Osteocyte (in vitro differentiated cells): Measurements from ENCODE around the gene SPECC1. TPM values are rescaled to one million over a fixed set of nuclear protein-coding genes. Genes with fewer than 3 reads are reported as not detected.
A peak's percentile ranks its signal among the peaks of the same experiment; 100 is the strongest.
"Not testable (repeated sequence)": the region's sequence is repeated elsewhere in the genome, so short reads cannot be mapped to it uniquely, and the experiment has no call there.

ENCODE experiments used
- DNase-seq: peaks from one replicate; pipeline ENCODE4 v3.0.0; 2021; ENCODE audit warnings: mixed read lengths; ENCODE audit not compliant: unreplicated experiment; ENCODE audit errors: extremely low spot score
- H3K27ac Mint-ChIP-seq: one replicate; pipeline ENCODE4 v1.8.0; 2021; ENCODE audit warnings: mild to moderate bottlenecking, mixed read lengths; ENCODE audit not compliant: unreplicated experiment
- H3K27me3 Mint-ChIP-seq: one replicate; pipeline ENCODE4 v1.8.0; 2021; ENCODE audit warnings: mixed read lengths; ENCODE audit not compliant: unreplicated experiment
- H3K36me3 Mint-ChIP-seq: one replicate; pipeline ENCODE4 v1.8.0; 2021; ENCODE audit warnings: mixed read lengths; ENCODE audit not compliant: unreplicated experiment
- H3K4me1 Mint-ChIP-seq: one replicate; pipeline ENCODE4 v1.8.0; 2021; ENCODE audit warnings: mixed read lengths; ENCODE audit not compliant: unreplicated experiment
- H3K4me3 Mint-ChIP-seq: one replicate; pipeline ENCODE4 v1.8.0; 2021; ENCODE audit warnings: mild to moderate bottlenecking, moderate library complexity, mixed read lengths; ENCODE audit not compliant: unreplicated experiment
- H3K9me3 Mint-ChIP-seq: one replicate; pipeline ENCODE4 v1.8.0; 2021; ENCODE audit warnings: mixed read lengths; ENCODE audit not compliant: unreplicated experiment
- CTCF ChIP-seq: fragments of 200-600 bp; sonication (generic); IDR thresholded peaks from 2 replicates; pipeline ENCODE4 v1.5.0; 2021; ENCODE audit warnings: antibody characterized with exemption, mild to moderate bottlenecking, moderate library complexity
- total RNA-seq: library from RNA; stranded (reverse); gene quantifications from 2 replicates; pipeline ENCODE4 v1.2.1, GENCODE V29; 2021

SPECC1 gene
- total RNA-seq, 1 donor from 2014 or later = 12.1 TPM

DNA sequence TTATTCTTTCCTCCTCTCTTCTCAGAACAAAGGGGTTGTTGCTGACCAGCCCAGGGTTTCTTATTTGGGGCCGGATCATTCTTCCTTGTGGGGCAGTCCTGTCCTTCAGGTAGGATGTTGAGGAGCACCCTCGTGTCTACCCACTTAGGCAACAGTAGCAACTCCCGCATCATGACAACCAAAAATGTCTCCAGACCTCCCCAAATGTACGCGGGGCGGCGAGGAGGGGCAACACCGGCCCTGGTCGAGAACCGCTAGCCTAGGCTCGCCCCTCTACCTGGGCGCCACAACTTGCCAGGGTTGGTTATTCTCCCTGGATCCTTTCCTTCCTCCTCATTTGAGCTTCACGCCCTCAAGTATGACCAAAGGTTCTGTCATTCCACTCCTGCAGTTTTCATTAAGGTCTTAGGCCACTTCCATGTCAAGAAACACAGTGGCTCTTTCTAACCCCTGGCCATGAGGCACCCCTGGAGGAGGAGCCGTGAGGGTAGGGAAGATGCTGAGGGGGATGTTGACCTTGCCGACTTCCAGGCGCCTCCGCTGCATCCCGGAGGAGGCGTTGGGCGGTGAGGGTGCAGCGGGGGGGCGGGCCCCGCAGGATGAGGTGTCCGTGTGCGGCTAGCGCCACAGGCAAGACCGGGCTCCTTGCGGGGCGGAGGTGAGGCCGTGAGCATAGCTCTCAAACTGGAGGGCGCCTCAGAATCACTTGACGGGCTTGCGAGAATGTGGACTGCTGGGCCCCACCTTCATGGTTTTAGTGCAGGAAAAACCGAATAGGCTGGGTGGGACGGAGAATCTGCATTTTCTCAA is 712 bp upstream of the SPECC1 start:
- peaks cover 67% of the 10 kb centered on the region for H3K27me3 Mint-ChIP-seq
- no peak overlapping the region for H3K27ac Mint-ChIP-seq
- peak; percentile 70 for DNase-seq
- no peaks in the 10 kb centered on the region for H3K9me3 Mint-ChIP-seq
- H3K4me3 Mint-ChIP-seq = peak overlapping the region; percentile 85
- no peak for TF ChIP-seq CTCF
- H3K36me3 Mint-ChIP-seq = no peaks in the 10 kb centered on the region
- peaks cover 9% of the 10 kb centered on the region for H3K4me1 Mint-ChIP-seq

DNA sequence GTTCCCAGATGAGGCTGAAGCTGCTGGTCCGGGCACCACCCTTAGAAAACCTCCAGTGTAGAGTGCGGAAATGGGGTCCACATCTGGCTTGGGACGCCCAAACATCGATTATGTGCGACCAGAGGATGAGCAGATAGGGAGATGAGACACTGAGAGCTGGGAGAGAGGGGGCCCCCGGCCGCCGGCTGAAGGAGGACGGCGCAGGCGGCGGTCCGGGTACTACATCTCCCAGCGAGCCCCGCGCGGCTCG is 182 bp upstream of the SPECC1 start:
- Mint-ChIP-seq H3K27ac (no peak overlapping the region), H3K9me3 (no peaks in the 10 kb centered on the region), H3K4me1 (peaks cover 9% of the 10 kb centered on the region), H3K27me3 (peaks cover 72% of the 10 kb centered on the region), H3K4me3 (peak overlapping the region; percentile 85), H3K36me3 (no peaks in the 10 kb centered on the region)
- no peak for DNase-seq
- no peak for TF ChIP-seq CTCF

- peaks cover 9% of the 10 kb centered on the region for H3K4me1 Mint-ChIP-seq
- H3K9me3 Mint-ChIP-seq = no peaks in the 10 kb centered on the region
- H3K4me3 Mint-ChIP-seq = peak overlapping the region; percentile 75
- peak; percentile 71 for DNase-seq
- H3K27ac Mint-ChIP-seq = no peak overlapping the region
- TF ChIP-seq CTCF = peak; percentile 62
- H3K36me3 Mint-ChIP-seq = no peaks in the 10 kb centered on the region
- peaks cover 78% of the 10 kb centered on the region for H3K27me3 Mint-ChIP-seq
Measured at GRCh38 chr17:20010099-20010863, 1.1 kb downstream of the SPECC1 start.

- H3K27me3 Mint-ChIP-seq = peaks cover 74% of the 10 kb centered on the region
- no peak overlapping the region for H3K27ac Mint-ChIP-seq
- no peak overlapping the region for H3K4me3 Mint-ChIP-seq
- H3K4me1 Mint-ChIP-seq = peaks cover 9% of the 10 kb centered on the region
- no peak for DNase-seq
- H3K36me3 Mint-ChIP-seq = no peaks in the 10 kb centered on the region
- no peaks in the 10 kb centered on the region for H3K9me3 Mint-ChIP-seq
- TF ChIP-seq CTCF = no peak
Measured at GRCh38 chr17:20010936-20011335, 1.8 kb downstream of the SPECC1 start.

- no peak for TF ChIP-seq CTCF
- H3K4me1 Mint-ChIP-seq = peaks cover 9% of the 10 kb centered on the region
- no peak for DNase-seq
- H3K9me3 Mint-ChIP-seq = no peaks in the 10 kb centered on the region
- H3K36me3 Mint-ChIP-seq = no peaks in the 10 kb centered on the region
- peaks cover 64% of the 10 kb centered on the region for H3K27me3 Mint-ChIP-seq
- no peak overlapping the region for H3K4me3 Mint-ChIP-seq
- no peak overlapping the region for H3K27ac Mint-ChIP-seq
Measured at GRCh38 chr17:20012017-20012536, 2.9 kb downstream of the SPECC1 start.

DNA sequence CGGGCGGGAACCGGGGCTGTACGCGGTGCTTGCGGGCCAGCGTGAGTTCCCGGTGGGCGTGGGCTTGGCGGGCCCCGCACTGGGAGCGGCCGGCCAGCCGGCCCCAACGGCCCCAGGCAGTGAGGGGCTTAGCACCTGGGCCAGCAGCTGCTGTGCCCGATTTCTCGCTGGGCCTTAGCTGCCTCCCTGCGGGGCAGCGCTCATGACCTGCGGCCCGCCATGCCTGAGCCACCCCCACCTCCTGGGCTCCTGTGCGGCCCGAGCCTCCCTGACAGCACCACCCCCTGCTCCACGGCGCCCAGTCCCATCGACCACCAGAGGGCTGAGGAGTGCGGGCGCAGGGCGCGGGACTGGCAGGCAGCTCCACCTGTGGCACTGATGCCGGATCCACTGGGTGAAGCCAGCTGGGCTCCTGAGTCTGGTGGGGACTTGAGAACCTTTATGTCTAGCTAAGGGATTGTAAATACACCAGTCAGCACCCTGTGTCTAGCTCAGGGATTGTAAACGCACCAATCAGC is 7.4 kb downstream of the SPECC1 start:
- not testable (repeated sequence) for H3K27ac Mint-ChIP-seq, H3K9me3 Mint-ChIP-seq, H3K4me3 Mint-ChIP-seq, H3K4me1 Mint-ChIP-seq, H3K36me3 Mint-ChIP-seq, DNase-seq
- peaks cover 62% of the 10 kb centered on the region for H3K27me3 Mint-ChIP-seq
